H1 (cell line): ENCODE measurements around the gene NRP2. TPM values are rescaled to one million over a fixed set of nuclear protein-coding genes. Genes with fewer than 3 reads are reported as not detected.

Experiments
- CTCF ChIA-PET: fragments of 300-600 bp; sonication (Branson Sonifier 250); formaldehyde crosslinking; loops from one replicate; lab custom pipeline; 2021; ENCODE audit not compliant: partially characterized antibody; lab: Charles Lee
- POLR2A ChIA-PET: fragments of 300-600 bp; sonication (Branson Sonifier 250); formaldehyde crosslinking; loops from one replicate; lab custom pipeline; 2021; ENCODE audit warnings: inconsistent platforms; ENCODE audit not compliant: partially characterized antibody; lab: Charles Lee
- DNase-seq, 2 experiments: peaks; one replicate each; pipeline versions ENCODE4 v3.0.0 to v3.0.0-alpha.2; 2010 to 2022; ENCODE audit warnings: low spot score in 2 of 2, low read depth in 1 of 2, mixed read lengths in 1 of 2
- FAIRE-seq: peaks from 2 replicates; lab custom pipeline; 2011; peaks lifted over from hg19 to GRCh38; lab: Jason Lieb, UNC
- H2AFZ ChIP-seq: 2 replicates; pipeline ENCODE4 v1.8.1; 2012; ENCODE audit warnings: low read length, inconsistent platforms
- H2AK5ac ChIP-seq: 2 replicates; pipeline ENCODE4 v1.6.1; 2013; ENCODE audit warnings: low read depth, low read length
- H2BK120ac ChIP-seq: replicated peaks from 2 replicates; pipeline ENCODE3; 2013; ENCODE audit warnings: low read depth, low read length, inconsistent platforms
- H2BK12ac ChIP-seq: 2 replicates; pipeline ENCODE4 v1.6.1; 2013; ENCODE audit warnings: low read depth, low read length
- H2BK15ac ChIP-seq: 2 replicates; pipeline ENCODE4 v1.6.1; 2013; ENCODE audit warnings: low read length
- H2BK20ac ChIP-seq: 2 replicates; pipeline ENCODE4 v1.6.1; 2013; ENCODE audit warnings: low read length
- H2BK5ac ChIP-seq: 2 replicates; pipeline ENCODE4 v1.6.1; 2013; ENCODE audit warnings: low read depth, low read length
- H3K14ac ChIP-seq: 2 replicates; pipeline ENCODE4 v1.6.1; 2013; ENCODE audit warnings: inconsistent platforms; ENCODE audit not compliant: insufficient read length
- H3K18ac ChIP-seq: 2 replicates; pipeline ENCODE4 v1.6.1; 2013; ENCODE audit warnings: low read length; ENCODE audit errors: extremely low read depth
- H3K23ac ChIP-seq: 2 replicates; pipeline ENCODE4 v1.6.1; 2013; ENCODE audit warnings: inconsistent platforms; ENCODE audit not compliant: insufficient read length
- H3K23me2 ChIP-seq: 2 replicates; pipeline ENCODE4 v1.6.1; 2013; ENCODE audit warnings: low read depth, low read length
- H3K27ac ChIP-seq: 2 replicates; pipeline ENCODE4 v1.6.1; 2011; ENCODE audit warnings: low read depth, low read length, inconsistent platforms
- H3K27me3 ChIP-seq, 4 experiments: replicated peaks in 1 of 4; 1 replicate in 1 of 4; 2 replicates in 3 of 4; pipeline versions ENCODE4 v1.6.1 to v1.8.1; 2011 to 2013; ENCODE audit warnings: low read length in 3 of 4, mild to moderate bottlenecking in 3 of 4, inconsistent platforms in 2 of 4, mixed read lengths in 2 of 4, moderate library complexity in 1 of 4; ENCODE audit not compliant: control insufficient read depth in 3 of 4, insufficient read depth in 3 of 4; ENCODE audit errors: extremely low read depth in 1 of 4
- H3K36me3 ChIP-seq, 4 experiments: 2 replicates each; pipeline versions ENCODE4 v1.6.1 to v1.8.1; 2011 to 2013; ENCODE audit warnings: mild to moderate bottlenecking in 4 of 4, low read length in 3 of 4, moderate library complexity in 2 of 4, control low read depth in 1 of 4, inconsistent platforms in 1 of 4; ENCODE audit not compliant: insufficient read depth in 4 of 4, control insufficient read depth in 2 of 4
- H3K4ac ChIP-seq: replicated peaks from 2 replicates; pipeline ENCODE3; 2013; ENCODE audit warnings: low read length, low read depth, mixed read lengths, inconsistent platforms; ENCODE audit not compliant: insufficient read length
- H3K4me1 ChIP-seq, 4 experiments: replicated peaks in 1 of 4; 1 replicate in 1 of 4; 2 replicates in 3 of 4; pipeline versions ENCODE4 v1.6.1 to v1.8.1; 2011 to 2013; ENCODE audit warnings: low read length in 3 of 4, inconsistent platforms in 2 of 4, mixed read lengths in 1 of 4; ENCODE audit not compliant: insufficient read depth in 4 of 4, control insufficient read depth in 3 of 4
- H3K4me2 ChIP-seq, 2 experiments: 2 replicates each; pipeline versions ENCODE4 v1.6.1 to v1.8.1; 2011 to 2013; ENCODE audit warnings: low read depth in 2 of 2, low read length in 2 of 2, control low read depth in 1 of 2, inconsistent platforms in 1 of 2, mild to moderate bottlenecking in 1 of 2; ENCODE audit not compliant: insufficient read depth in 1 of 2
- H3K4me3 ChIP-seq, 4 experiments: fragments of 200-600, 300-600 bp in 1 of 4; sonication (generic), shearing (Covaris generic), sonication (Bioruptor Twin) in 1 of 4; 2 replicates each; pipeline versions ENCODE4 v1.5.1 to v1.8.1; 2011 to 2016; ENCODE audit warnings: low read length in 4 of 4, low read depth in 3 of 4, control low read depth in 2 of 4, inconsistent platforms in 2 of 4, mild to moderate bottlenecking in 2 of 4, mixed read lengths in 1 of 4, moderate library complexity in 1 of 4; ENCODE audit not compliant: insufficient read depth in 2 of 4; ENCODE audit errors: extremely low read depth in 1 of 4
- H3K56ac ChIP-seq: replicated peaks from 2 replicates; pipeline ENCODE3; 2013; ENCODE audit warnings: low read depth, mild to moderate bottlenecking, mixed read lengths, low read length, inconsistent platforms; ENCODE audit not compliant: insufficient read length
- H3K79me1 ChIP-seq: 2 replicates; pipeline ENCODE4 v1.6.1; 2013; ENCODE audit warnings: low read depth, low read length, control low read depth
- H3K79me2 ChIP-seq, 2 experiments: 2 replicates each; pipeline versions ENCODE4 v1.6.1 to v1.8.1; 2012 to 2013; ENCODE audit warnings: low read length in 2 of 2, mild to moderate bottlenecking in 2 of 2, inconsistent platforms in 1 of 2; ENCODE audit not compliant: insufficient read depth in 2 of 2, control insufficient read depth in 1 of 2
- H3K9ac ChIP-seq, 4 experiments: replicated peaks in 1 of 4; 1 replicate in 1 of 4; 2 replicates in 3 of 4; pipeline versions ENCODE4 v1.6.1 to v1.8.1; 2011 to 2013; ENCODE audit warnings: low read depth in 3 of 4, low read length in 3 of 4, control low read depth in 2 of 4, mild to moderate bottlenecking in 2 of 4, moderate library complexity in 2 of 4, inconsistent platforms in 1 of 4; ENCODE audit errors: extremely low read depth in 1 of 4
- H3K9me3 ChIP-seq, 2 experiments: 2 replicates each; pipeline versions ENCODE4 v1.6.1 to v1.8.1; 2012 to 2013; ENCODE audit warnings: mild to moderate bottlenecking in 2 of 2, moderate library complexity in 2 of 2, control low read depth in 1 of 2, inconsistent platforms in 1 of 2, low read depth in 1 of 2, low read length in 1 of 2, mixed read lengths in 1 of 2; ENCODE audit not compliant: insufficient read depth in 2 of 2
- H4K20me1 ChIP-seq, 2 experiments: replicated peaks in 1 of 2; 2 replicates each; pipeline versions ENCODE3 to v1.8.1; 2011 to 2013; ENCODE audit warnings: inconsistent platforms in 2 of 2, low read length in 2 of 2, mild to moderate bottlenecking in 1 of 2; ENCODE audit not compliant: insufficient read depth in 2 of 2, control insufficient read depth in 1 of 2
- H4K5ac ChIP-seq: 2 replicates; pipeline ENCODE4 v1.6.1; 2013; ENCODE audit warnings: low read length, low read depth, mixed read lengths, inconsistent platforms; ENCODE audit not compliant: insufficient read length
- H4K8ac ChIP-seq: 2 replicates; pipeline ENCODE4 v1.8.0; 2013; ENCODE audit warnings: mild to moderate bottlenecking, moderate library complexity, low read length, inconsistent platforms; ENCODE audit not compliant: insufficient read depth; ENCODE audit errors: extremely low read depth
- H4K91ac ChIP-seq: replicated peaks from 2 replicates; pipeline ENCODE3; 2013; ENCODE audit warnings: low read length, mixed read lengths, inconsistent platforms; ENCODE audit not compliant: insufficient read length
- CBX8 ChIP-seq: fragments of 300-800, 300-1000 bp; sonication (generic); IDR thresholded peaks from 2 replicates; pipeline ENCODE4 v1.7.1; 2016; ENCODE audit warnings: low read depth, low read length, borderline replicate concordance
- EGR1 ChIP-seq: IDR thresholded peaks from 2 replicates; pipeline ENCODE4 v1.6.1; 2011; ENCODE audit warnings: low read depth, low read length, borderline replicate concordance
- EZH2 ChIP-seq: fragments of 200-600 bp; sonication (generic); IDR thresholded peaks from 2 replicates; pipeline ENCODE4 v1.7.1; 2012; ENCODE audit warnings: low read depth, mild to moderate bottlenecking, moderate library complexity, low read length, inconsistent platforms; ENCODE audit not compliant: severe bottlenecking
- RNF2 ChIP-seq: fragments of 200-900, 300-1000 bp; sonication (generic); IDR thresholded peaks from 2 replicates; pipeline ENCODE4 v1.7.1; 2016; ENCODE audit warnings: borderline replicate concordance, low read depth, mild to moderate bottlenecking, antibody characterized with exemption, low read length; ENCODE audit not compliant: poor library complexity, severe bottlenecking; ENCODE audit errors: missing control alignments
- SP2 ChIP-seq: IDR thresholded peaks from 2 replicates; pipeline ENCODE4 v1.6.1; 2012; ENCODE audit warnings: mild to moderate bottlenecking, low read length, inconsistent platforms
- SP4 ChIP-seq: IDR thresholded peaks from 2 replicates; pipeline ENCODE4 v1.6.1; 2012; ENCODE audit warnings: low read length, inconsistent platforms
- TBP ChIP-seq: IDR thresholded peaks from 2 replicates; pipeline ENCODE4 v1.6.1; 2011; ENCODE audit warnings: low read depth, low read length, improper control_type of control experiment
- USF2 ChIP-seq: IDR thresholded peaks from 2 replicates; pipeline ENCODE4 v1.6.1; 2011; ENCODE audit warnings: low read length, improper control_type of control experiment
- ZNF274 ChIP-seq: IDR thresholded peaks from 2 replicates; pipeline ENCODE4 v1.7.0; 2012; ENCODE audit warnings: low read length, borderline replicate concordance; ENCODE audit errors: extremely low read depth
- WGBS, 2 experiments: shearing (Covaris generic) in 1 of 2; methylation state at CpG; one replicate each; pipeline versions ENCODE4 v1.1.6 to v1.1.7; 2013 to 2015; ENCODE audit warnings: low lambda C conversion rate in 2 of 2, mixed read lengths in 2 of 2, inconsistent platforms in 1 of 2, low coverage in 1 of 2, missing lambda C conversion rate in 1 of 2; ENCODE audit not compliant: insufficient replicate concordance in 2 of 2, insufficient coverage in 1 of 2, insufficient read length in 1 of 2; ENCODE audit errors: extremely low coverage in 1 of 2, missing lambda C conversion rate in 1 of 2; 5-methylcytosine and 5-hydroxymethylcytosine counted together
- polyA plus RNA-seq, 7 experiments: library from polyadenylated mRNA; depleted of rRNA in 3 of 7; stranded (reverse) in 5 of 7; unstranded in 2 of 7; fragments of >200 nt in 5 of 7; fragments of 200-250 nt in 2 of 7; gene quantifications; 1 replicate in 5 of 7; 2 replicates in 1 of 7; 4 replicates in 1 of 7; pipeline versions ENCODE4 v1.2.1 to v1.2.3, GENCODE V29; 2011 to 2013; ENCODE audit warnings: missing spikeins in 2 of 7, mixed read lengths in 2 of 7
- total RNA-seq: library from RNA; stranded (reverse); fragmentation: NEBNext Ultra II Directional; extraction: Animal tissue kit (Norgen Biotek cat#: 25700); gene quantifications from 2 replicates; pipeline ENCODE4 v1.2.1, GENCODE V29; 2021

NRP2 gene
- total and polyA plus RNA-seq, 2 of the 8 experiments (the other 6 are each of a cell fraction or from before 2014, with no cell fraction given): 32.0 to 37.8 TPM

DNA sequence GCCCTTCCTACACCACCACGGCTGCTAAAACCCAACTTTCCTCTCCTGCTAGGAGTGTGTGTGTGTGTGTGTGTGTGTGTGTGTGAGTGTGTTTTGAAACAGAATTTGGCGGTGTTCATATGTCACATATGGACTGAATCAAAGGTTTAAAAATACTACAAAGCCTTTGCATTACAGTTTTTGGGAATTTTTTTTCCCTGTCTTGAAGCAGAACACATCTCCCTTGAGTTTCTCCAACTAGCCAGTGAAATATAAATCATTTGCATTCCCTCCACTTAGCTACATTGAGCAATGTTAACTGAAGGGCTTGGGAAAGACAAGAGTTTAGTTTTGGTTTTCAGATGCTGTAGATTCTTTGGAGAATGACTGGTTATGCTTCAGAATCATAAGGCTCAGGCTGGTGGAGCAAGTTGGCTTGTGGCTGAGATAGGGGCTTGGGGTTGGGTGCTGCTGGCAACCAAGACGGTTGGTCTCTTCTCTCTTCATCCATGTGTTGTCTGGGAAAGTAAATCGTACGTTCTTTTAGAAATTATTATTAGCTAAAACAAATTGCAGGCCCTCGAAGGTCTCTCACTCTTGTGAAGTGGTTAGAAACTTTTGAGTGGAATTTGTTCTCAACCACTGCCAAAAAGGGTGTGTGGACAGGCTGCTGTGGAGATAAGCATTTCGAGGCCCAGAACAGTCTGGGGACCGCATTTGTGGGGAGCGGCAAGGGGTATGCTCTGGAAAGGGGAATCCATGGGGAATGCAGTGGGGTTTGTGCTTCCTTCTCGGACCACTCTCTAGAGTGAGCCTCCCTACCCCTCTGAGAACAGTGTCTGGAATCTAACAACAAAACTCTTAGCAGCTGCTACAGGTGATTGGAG, 1.4 kb downstream of the NRP2 start:
- Histone ChIP-seq H2BK12ac (peak overlapping the region; percentile 93; the same call in 1 of the 2 replicates), H3K36me3 (no peaks in the 10 kb centered on the region), H3K4me2 (peak overlapping the region; percentile 91 to 97), H3K56ac (no peak overlapping the region), H3K9me3 (no peaks in the 10 kb centered on the region), H3K14ac (no peak overlapping the region), H2BK20ac (no peak overlapping the region), H4K5ac (no peak overlapping the region), H2BK120ac (no peak overlapping the region), H3K27me3 (peaks cover 4 to 47% (median 34%) of the 10 kb centered on the region in 4 experiments; a peak in 6 of 7 replicates), H2AFZ (no peak overlapping the region), H3K23me2 (peaks cover 24% of the 10 kb centered on the region), H2BK15ac (0 out of 2 replicates have a peak overlapping the region, but pooled peaks have one; percentile 83), H3K23ac (no peak overlapping the region), H3K9ac (peak overlapping the region; percentile 20 to 47 (median 39); a peak in 5 of 7 replicates), H3K79me2 (peaks cover 0 to 38% of the 10 kb centered on the region in 2 experiments; a peak in 2 of 4 replicates), H2BK5ac (no peak overlapping the region; the same call in 1 of the 2 replicates), H4K8ac (no peak overlapping the region), H4K91ac (no peak overlapping the region), H3K18ac (peak overlapping the region; percentile 15; the same call in 1 of the 2 replicates), H3K27ac (no peak overlapping the region), H2AK5ac (no peak overlapping the region), H3K4me1 (peaks cover 12 to 31% (median 20%) of the 10 kb centered on the region in 4 experiments), H3K4ac (no peak overlapping the region), H3K4me3 (peak overlapping the region; percentile 57 to 77 (median 62)), H4K20me1 (no peaks in the 10 kb centered on the region), H3K79me1 (peaks cover 3% of the 10 kb centered on the region; the same call in 1 of the 2 replicates)
- POLR2A ChIA-PET: interaction anchor here (0.6 to 2.1 kb wide), 8 partner anchors 10 to 1137 kb away, joined by 3 to 11 read pairs (median 4); no protein-coding TSS in a partner anchor
- WGBS, 2 experiments: 33% methylated on average over 10 of the region's 10 CpGs; no CpG with 5 or more reads in 1 of the 2 experiments
- FAIRE-seq: no peak
- CTCF ChIA-PET: interaction anchor here (0.7 to 2.6 kb wide), 10 partner anchors 8 to 1359 kb away, joined by 3 to 13 read pairs (median 3); no protein-coding TSS in a partner anchor
- DNase-seq: peak in 1 of 2 experiments; percentile 49
- no peak for TF ChIP-seq CBX8
- TF ChIP-seq EGR1: no peak
- no peak for TF ChIP-seq USF2
- no peak for TF ChIP-seq SP4
- TF ChIP-seq EZH2: peak; percentile 47
- no peak for TF ChIP-seq TBP
- peak; percentile 13 for TF ChIP-seq RNF2
- no peak for TF ChIP-seq SP2
- no peak for TF ChIP-seq ZNF274
